NCI-H1417 treated with DMSO at 0.1 percent for 48 hours (cell line): ENCODE data around the gene SUCLG1.
"Not testable (repeated sequence)": the region's sequence is repeated elsewhere in the genome, so short reads cannot be mapped to it uniquely, and the experiment has no call there.

ENCODE experiments used
- DNase-seq: peaks from one replicate; lab custom pipeline; 2025; lab: John Stamatoyannopoulos, UW

Gene SUCLG1

DNA sequence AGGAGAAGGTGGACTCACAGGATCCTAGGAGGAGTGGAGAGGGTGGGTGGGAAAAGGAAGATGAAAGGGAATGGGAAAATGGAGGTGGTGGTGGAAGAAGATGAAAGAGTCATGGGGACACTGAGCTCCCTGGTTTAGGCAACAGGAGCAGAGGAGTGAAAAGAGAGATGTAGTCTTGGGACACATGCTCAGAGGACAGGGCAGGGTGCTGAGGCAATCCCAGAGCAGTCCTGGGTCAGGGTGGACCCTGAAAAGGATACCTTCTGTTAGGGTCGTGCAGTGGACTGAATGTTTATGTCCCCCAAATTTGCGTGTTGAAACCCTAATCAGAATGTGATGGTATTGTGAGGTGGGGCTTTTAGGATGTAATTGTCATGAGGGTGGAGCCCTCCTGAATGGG lies 37.9 kb downstream of the SUCLG1 start:
- DNase-seq: no peak

DNA sequence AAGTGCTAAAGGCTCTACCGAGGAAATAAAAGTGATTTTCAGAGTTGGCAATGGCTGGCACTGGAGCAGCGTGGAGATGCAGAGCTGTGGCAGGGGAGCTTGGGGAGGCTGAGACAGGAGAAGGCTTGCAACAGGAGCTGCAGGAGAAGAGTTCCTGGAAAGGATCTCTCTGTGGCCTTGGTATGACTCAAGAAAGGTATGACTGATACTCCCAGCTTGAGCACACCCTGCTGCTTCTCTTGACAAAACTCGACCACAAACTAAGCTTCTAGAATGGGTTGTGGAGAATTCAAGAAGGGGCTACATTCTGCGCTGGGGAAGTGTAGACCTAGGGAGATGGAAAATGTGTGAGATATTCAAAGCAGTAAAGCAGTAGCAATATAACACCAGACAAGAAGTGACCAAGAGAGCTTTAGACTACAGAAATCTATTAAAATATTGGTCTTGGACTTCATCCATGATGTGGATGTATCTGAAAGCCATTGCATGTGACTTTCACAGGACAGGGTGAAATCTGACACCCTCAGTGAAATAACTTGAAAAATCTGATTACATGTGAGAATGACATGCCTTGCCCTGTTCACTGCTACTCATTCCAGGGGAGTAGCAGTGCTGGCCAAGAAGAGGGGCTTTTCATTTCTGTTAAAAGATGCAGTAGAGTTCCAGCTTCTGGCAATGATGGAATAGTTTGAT lies 41.5 kb downstream of the SUCLG1 start:
- DNase-seq: no peak

DNA sequence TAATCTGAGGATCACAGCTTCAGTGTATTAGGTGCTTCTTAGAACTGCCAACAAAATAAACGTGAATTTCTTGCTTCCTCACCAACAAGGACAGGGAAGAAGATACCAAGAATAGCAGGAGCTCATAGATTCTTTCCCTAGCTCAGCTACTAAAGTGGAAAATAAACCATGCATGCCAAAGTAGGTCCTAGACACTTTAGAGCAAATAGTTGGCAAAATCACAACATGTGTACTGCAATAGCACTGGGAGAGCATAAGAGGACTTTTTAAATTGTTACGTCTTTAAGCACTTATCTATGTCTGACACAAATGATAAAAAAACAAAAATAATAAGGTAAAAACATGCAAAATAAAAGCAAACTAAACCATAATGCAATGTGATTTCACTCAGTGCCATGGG lies 49.5 kb downstream of the SUCLG1 start:
- no peak for DNase-seq

DNA sequence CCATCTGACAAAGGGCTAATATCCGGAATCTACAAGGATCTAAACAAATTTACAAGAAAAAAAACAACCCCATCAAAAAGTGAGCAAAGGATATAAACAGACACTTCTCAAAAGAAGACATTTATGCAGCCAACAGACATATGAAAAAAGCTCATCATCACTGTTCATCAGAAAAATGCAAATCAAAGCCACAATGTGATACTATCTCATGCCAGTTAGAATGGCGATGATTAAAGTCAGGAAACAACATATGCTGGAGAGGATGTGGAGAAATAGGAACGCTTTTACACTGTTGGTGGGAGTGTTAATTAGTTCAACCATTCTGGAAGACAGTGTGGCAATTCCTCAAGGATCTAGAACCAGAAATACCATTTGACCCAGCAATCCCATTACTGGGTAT lies 57.0 kb downstream of the SUCLG1 start:
- not testable (repeated sequence) for DNase-seq

DNA sequence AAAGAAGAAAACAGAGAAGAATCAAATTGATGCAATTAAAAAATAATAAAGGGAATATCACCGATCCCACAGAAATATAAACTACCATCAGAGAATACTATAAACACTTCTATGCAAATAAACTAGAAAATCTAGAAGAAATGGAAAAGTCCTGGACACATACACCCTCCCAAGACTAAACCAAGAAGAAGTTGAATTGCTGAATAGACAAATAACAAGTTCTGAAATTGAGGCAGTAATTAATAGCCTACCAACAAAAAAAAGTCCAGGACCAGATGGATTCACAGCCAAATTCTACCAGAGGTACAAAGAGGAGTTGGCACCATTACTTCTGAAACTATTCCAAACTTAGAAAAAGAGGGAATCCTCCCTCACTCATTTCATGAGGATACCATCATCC lies 59.2 kb downstream of the SUCLG1 start:
- not testable (repeated sequence) for DNase-seq

DNA sequence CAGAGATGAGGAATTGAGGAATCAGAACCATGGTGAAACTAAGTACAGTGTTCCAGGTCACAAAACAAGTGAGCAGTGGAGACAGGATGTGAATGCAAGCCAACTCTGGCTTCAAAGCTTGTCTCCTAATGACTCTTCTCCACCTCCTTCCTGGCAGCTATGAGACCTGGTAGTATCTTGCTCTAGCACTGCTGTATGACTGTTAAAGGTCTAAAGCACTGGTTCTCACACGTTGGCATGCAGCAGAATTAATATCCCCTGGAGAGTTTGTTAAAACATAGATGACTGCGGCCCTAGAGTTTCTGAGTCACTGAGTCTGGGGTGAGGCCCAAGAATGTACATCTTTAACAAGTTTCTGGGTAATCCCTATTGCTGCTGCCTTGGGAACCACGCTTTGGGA lies 63.3 kb downstream of the SUCLG1 start:
- DNase-seq: no peak

DNA sequence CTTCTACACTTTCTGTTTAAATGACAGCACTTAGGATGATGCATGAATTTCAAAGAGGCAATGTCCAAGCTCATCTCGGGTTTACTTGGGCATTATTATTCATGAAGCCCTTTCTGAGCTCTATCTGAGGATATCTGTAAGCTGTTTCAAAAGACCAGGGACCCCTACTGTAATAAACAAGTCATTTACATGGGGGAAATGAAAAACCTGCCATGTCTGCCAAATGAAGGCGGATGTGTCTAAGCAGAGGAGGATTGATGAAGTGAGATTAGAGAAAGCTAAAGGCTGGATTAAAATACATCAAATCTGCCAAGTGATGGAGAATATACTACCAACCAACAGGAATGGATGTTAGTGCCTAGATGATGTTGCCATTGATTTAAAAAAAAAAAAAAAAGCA lies 64.5 kb downstream of the SUCLG1 start:
- no peak for DNase-seq

DNA sequence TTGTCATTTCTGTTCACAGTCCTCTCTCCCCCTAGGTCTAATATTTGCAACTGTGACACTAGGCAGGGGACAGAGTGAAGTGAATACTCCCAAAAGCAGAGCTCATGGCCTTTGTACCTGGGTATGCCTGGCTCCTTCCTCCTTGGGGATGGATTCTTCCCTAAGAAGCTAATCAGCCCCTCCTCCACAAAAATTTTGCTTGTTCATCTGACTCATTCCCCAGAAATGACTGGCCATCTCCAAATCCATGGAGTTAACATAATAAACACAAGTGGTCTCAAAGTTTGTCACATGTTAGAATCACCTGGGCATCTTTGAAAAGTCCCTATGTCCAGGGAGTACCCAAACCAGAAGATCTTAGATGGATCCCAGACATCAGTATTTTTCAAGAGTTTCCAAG lies 65.3 kb downstream of the SUCLG1 start:
- DNase-seq: no peak

DNA sequence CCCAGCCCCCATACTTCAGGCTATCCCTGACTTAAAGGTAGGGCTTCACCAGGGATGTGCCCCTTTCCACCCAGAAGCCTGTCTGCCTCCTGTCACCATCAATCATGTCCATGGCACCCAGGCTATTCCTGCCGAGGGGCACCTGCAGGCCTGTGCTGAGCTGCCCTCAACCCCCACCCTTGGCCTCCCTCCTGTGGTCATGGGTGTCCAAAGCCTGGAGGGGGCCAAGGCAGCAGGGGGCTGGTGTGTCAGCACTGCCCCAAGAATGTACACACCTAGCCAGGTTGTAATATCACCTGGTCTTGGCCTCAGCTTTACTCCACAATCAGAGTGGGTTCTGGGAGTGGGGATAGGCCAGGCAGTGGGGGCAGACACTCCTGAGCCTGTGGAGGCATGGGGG lies 69.3 kb downstream of the SUCLG1 start:
- no peak for DNase-seq

DNA sequence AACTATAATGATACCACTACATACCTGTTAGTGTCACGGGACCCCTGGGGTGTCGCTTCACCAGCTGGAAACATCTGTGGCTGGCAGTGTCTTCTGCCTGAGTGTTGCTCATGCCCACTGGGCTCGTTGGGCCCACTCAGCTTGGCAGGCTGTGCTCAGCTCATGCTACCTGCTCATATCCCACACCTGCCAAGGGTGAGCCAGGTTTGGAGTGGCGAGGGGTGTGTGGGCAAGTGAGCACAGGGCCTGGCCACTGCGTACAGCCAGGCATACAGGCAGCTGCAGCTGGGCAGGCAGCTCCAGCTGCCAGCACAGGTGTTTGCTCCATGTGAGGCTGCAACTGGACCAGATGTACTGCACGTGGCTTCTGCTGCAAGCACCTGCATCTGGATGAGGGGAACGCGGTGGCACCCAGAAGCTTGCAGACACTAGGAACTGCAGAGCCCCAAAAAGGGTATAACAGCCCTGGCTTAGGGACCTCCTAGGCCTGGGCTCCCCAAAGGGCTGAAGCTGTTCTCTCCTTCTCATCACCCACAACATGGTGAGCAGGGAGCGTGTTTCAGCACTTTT lies 70.1 kb downstream of the SUCLG1 start:
- no peak for DNase-seq

DNA sequence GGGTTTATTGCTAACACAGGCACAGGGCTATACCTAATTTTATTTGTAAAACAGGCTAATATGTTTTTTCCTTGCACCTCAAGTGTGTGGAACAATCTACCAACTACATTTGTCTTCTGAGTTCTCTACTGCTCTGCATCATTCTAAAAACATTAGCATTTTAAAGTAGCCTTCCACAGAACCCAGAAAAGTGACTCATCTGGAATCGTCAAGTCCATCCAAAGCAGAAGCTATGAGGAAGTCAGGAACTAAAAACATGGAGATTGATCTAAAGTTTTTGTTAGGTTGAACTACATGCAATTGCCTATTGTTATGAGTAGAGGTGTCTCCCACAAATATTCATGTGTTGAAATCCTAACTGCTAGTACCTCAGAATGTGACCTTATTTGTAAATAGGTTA lies 70.9 kb downstream of the SUCLG1 start:
- DNase-seq: no peak

DNA sequence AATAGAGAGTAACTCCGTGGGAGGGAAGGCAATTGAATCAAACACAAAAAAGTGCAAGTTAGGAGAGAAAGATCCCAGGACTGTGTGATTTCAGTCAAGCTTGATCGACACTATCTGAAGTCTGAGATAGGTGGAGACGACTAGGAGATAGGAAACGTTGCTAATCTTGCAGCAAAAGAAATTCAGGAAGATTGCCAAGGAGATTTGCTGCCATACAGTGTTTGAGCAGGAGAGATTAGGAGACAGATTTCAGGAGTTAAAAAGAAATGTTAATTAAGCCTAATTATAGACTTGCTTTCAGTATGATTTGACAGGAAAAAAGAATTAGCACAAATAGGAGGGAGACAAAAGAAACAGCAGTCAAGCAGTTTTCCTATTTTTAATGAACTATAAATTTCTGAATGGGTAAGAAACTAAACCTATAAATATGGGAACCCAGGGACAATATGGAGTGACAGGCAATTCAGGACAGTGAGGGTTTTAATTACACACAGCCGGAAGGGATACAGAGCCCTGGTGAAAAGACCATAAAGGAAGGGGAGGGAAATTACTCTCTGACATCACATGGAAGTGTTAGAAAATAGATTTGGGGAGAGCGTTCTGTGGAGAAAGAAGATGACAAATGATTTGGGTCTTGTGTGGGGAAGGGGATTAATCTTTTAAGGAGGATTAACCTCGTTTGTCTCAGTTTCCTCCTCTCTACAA lies 72.6 kb downstream of the SUCLG1 start:
- no peak for DNase-seq

DNA sequence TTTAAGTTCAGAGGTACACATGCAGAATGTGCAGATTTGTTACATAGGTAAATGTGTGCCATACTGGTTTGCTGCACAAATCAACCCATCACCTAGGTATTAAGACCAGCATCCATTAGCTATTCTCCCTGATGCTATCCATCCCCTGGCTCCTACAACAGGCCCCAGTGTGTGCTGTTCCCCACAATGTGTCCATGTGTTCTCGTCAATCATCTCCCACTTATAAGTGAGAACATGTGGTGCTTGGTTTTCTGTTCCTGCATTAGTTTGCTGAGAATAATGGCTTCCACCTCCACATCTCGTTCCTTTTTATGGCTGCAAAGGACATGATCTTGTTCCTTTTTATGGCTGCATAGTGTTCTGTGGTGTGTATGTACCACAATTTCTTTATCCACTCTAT lies 75.8 kb downstream of the SUCLG1 start:
- no peak for DNase-seq

DNA sequence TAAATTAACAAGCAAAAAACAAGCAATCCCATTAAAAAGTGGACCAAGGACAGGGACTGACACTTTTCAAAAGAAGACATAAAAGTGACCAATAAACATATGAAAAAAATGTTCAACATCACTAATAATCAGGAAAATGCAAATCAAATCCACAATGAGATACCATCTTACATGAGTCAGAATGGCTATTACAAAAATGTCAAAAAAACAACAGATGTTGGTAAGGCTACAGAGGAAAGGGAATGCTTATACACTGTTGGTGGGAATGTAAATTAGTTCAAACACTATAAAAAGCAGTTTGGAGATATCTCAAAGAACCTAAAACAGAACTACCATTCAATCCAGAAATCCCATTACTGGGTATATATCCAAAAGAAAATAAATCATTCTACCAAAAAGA lies 78.2 kb downstream of the SUCLG1 start:
- no peak for DNase-seq

DNA sequence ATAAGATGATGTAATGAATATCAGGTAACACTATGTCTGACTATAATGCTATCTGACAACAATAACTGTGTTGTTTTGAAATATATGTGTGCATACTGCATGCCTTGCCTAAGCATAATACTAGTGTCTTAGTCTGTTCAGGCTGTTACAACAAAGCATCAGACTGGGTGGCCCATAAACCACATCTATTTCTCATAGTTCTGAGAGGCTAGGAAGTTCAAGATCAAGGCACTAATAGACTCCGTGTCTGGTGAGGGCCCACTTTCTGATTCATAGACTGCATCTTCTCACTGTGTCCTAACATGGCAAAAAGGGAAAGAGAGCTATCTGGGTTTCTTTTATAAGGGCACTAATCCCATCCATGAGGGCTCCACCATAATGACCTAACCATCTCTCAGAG lies 80.1 kb downstream of the SUCLG1 start:
- DNase-seq: no peak

DNA sequence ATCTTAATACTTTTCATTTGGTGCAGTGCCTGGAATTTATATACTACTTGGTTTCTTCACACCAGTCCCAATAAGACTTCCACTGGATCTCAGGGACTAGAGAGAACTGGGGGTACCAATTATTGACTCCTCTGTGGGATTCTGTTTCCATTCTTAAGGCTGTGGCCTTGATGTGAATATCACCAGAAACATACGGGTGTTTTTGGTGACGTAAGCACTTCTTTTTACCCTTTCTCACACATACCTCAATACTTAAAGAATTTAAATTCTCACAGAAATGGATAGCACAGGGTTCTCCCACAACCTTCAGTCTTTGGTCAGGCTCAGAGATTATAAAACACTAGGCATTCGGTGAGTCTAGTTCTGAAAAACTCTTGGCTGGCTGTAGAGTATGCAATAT lies 84.1 kb downstream of the SUCLG1 start:
- DNase-seq: no peak

DNA sequence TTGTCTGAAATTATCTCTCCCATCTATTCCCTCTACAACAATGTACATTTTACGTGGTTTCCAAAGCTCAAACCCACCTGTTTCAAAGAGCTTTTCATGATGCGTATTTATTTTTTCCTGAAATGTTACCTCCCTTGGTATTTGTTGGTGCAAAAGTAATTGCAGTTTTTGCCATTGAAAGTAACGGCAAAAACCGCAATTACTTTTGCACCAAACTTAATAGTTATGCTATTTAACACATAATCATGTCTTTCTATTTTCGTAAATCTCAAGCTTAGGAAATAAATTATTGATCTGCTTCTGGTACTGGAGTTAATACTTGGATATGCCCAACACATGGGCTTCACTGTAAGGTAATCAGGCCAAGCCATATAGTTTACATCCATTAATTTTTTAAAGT lies 85.2 kb downstream of the SUCLG1 start:
- no peak for DNase-seq
